Skeletal muscle tissue (tissue), 4 donors: ENCODE data around the gene FANCC. TPM values are rescaled to one million over a fixed set of nuclear protein-coding genes. Genes with fewer than 3 reads are reported as not detected.

Experiments used
- H3K27ac ChIP-seq: one replicate; pipeline ENCODE4 v1.7.0; 2013; ENCODE audit warnings: mild to moderate bottlenecking, low read depth, low read length, inconsistent platforms
- H3K27me3 ChIP-seq, 3 donors: one replicate each; pipeline ENCODE4 v1.7.0; 2013; ENCODE audit warnings: low read length in 3 of 3; ENCODE audit not compliant: control insufficient read depth in 3 of 3, insufficient read depth in 3 of 3
- H3K36me3 ChIP-seq, 3 donors: one replicate each; pipeline ENCODE4 v1.7.0; 2013; ENCODE audit warnings: low read length in 3 of 3; ENCODE audit not compliant: control insufficient read depth in 3 of 3, insufficient read depth in 3 of 3
- H3K4me1 ChIP-seq, 3 donors: one replicate each; pipeline ENCODE4 v1.7.0; 2013; ENCODE audit warnings: low read length in 3 of 3, mild to moderate bottlenecking in 3 of 3; ENCODE audit not compliant: control insufficient read depth in 3 of 3, insufficient read depth in 3 of 3
- H3K4me3 ChIP-seq, 3 donors: one replicate each; pipeline ENCODE4 v1.7.0; 2013; ENCODE audit warnings: low read length in 3 of 3
- H3K9ac ChIP-seq, 3 donors: one replicate each; pipeline ENCODE4 v1.7.0; 2013; ENCODE audit warnings: low read length in 3 of 3, mild to moderate bottlenecking in 3 of 3, moderate library complexity in 2 of 3, low read depth in 1 of 3
- H3K9me3 ChIP-seq, 3 donors: one replicate each; pipeline ENCODE4 v1.7.0; 2013; ENCODE audit warnings: low read length in 3 of 3; ENCODE audit not compliant: control insufficient read depth in 3 of 3
- total RNA-seq: library from RNA; depleted of rRNA; stranded (reverse); fragments of >200 nt; gene quantifications from one replicate; pipeline ENCODE4 v1.2.3, GENCODE V29; 2014
- donor health status: Osteomylitis.

The FANCC gene
- total RNA-seq, 1 donor from 2014 or later = 12.0 TPM

GRCh38 chr9:95249986-95250385, 67.5 kb downstream of the FANCC start:
- no peaks in the 10 kb centered on the region for H3K9me3 ChIP-seq
- no peaks in the 10 kb centered on the region for H3K4me1 ChIP-seq
- H3K27ac ChIP-seq = no peak overlapping the region
- no peak overlapping the region for H3K4me3 ChIP-seq
- H3K27me3 ChIP-seq = no peaks in the 10 kb centered on the region
- H3K9ac ChIP-seq = no peak overlapping the region
- peaks cover 0 to 7% (median 0%) of the 10 kb centered on the region in 3 donors for H3K36me3 ChIP-seq

- Histone ChIP-seq H3K9me3 (no peaks in the 10 kb centered on the region), H3K27me3 (no peaks in the 10 kb centered on the region), H3K4me3 (no peak overlapping the region), H3K36me3 (peaks cover 0 to 7% (median 0%) of the 10 kb centered on the region in 3 donors), H3K27ac (no peak overlapping the region), H3K4me1 (no peaks in the 10 kb centered on the region), H3K9ac (no peak overlapping the region)
Observed at GRCh38 chr9:95246547-95246946, 71.0 kb downstream of the FANCC start.

- H3K27ac ChIP-seq = no peak overlapping the region
- H3K9me3 ChIP-seq = no peaks in the 10 kb centered on the region
- no peaks in the 10 kb centered on the region for H3K27me3 ChIP-seq
- H3K9ac ChIP-seq = no peak overlapping the region
- peaks cover 0 to 7% (median 0%) of the 10 kb centered on the region in 3 donors for H3K36me3 ChIP-seq
- no peaks in the 10 kb centered on the region for H3K4me1 ChIP-seq
- no peak overlapping the region for H3K4me3 ChIP-seq
Observed at GRCh38 chr9:95242613-95243012, 74.9 kb downstream of the FANCC start.

- no peak overlapping the region for H3K9ac ChIP-seq
- H3K27ac ChIP-seq = no peak overlapping the region
- H3K9me3 ChIP-seq = no peaks in the 10 kb centered on the region
- no peaks in the 10 kb centered on the region for H3K4me1 ChIP-seq
- no peak overlapping the region for H3K4me3 ChIP-seq
- no peaks in the 10 kb centered on the region for H3K36me3 ChIP-seq
- H3K27me3 ChIP-seq = no peaks in the 10 kb centered on the region
Observed at GRCh38 chr9:95239071-95239470, 78.4 kb downstream of the FANCC start.

GRCh38 chr9:95237336-95237735, 80.2 kb downstream of the FANCC start:
- Histone ChIP-seq H3K27ac (no peak overlapping the region), H3K4me1 (no peaks in the 10 kb centered on the region), H3K27me3 (no peaks in the 10 kb centered on the region), H3K36me3 (no peaks in the 10 kb centered on the region), H3K9me3 (no peaks in the 10 kb centered on the region), H3K9ac (no peak overlapping the region), H3K4me3 (no peak overlapping the region)

GRCh38 chr9:95230046-95230445, 87.5 kb downstream of the FANCC start:
- Histone ChIP-seq H3K9me3 (no peaks in the 10 kb centered on the region), H3K27ac (no peak overlapping the region), H3K36me3 (no peaks in the 10 kb centered on the region), H3K27me3 (no peaks in the 10 kb centered on the region), H3K4me3 (no peak overlapping the region), H3K9ac (no peak overlapping the region), H3K4me1 (no peaks in the 10 kb centered on the region)

- no peaks in the 10 kb centered on the region for H3K36me3 ChIP-seq
- no peak overlapping the region for H3K9ac ChIP-seq
- H3K27me3 ChIP-seq = no peaks in the 10 kb centered on the region
- no peaks in the 10 kb centered on the region for H3K9me3 ChIP-seq
- no peak overlapping the region for H3K27ac ChIP-seq
- no peak overlapping the region for H3K4me3 ChIP-seq
- H3K4me1 ChIP-seq = no peaks in the 10 kb centered on the region
Observed at GRCh38 chr9:95229230-95229915, 88.1 kb downstream of the FANCC start.

- H3K4me1 ChIP-seq = no peaks in the 10 kb centered on the region
- H3K36me3 ChIP-seq = no peaks in the 10 kb centered on the region
- no peak overlapping the region for H3K9ac ChIP-seq
- no peaks in the 10 kb centered on the region for H3K9me3 ChIP-seq
- no peak overlapping the region for H3K27ac ChIP-seq
- H3K27me3 ChIP-seq = no peaks in the 10 kb centered on the region
- no peak overlapping the region for H3K4me3 ChIP-seq
Observed at GRCh38 chr9:95226921-95227320, 90.6 kb downstream of the FANCC start.

GRCh38 chr9:95225726-95226106, 91.8 kb downstream of the FANCC start:
- Histone ChIP-seq H3K4me1 (no peaks in the 10 kb centered on the region), H3K36me3 (no peaks in the 10 kb centered on the region), H3K4me3 (no peak overlapping the region), H3K9me3 (no peaks in the 10 kb centered on the region), H3K27me3 (no peaks in the 10 kb centered on the region), H3K27ac (no peak overlapping the region), H3K9ac (no peak overlapping the region)

- H3K9ac ChIP-seq = no peak overlapping the region
- no peak overlapping the region for H3K4me3 ChIP-seq
Observed at GRCh38 chr9:95225076-95225725, 92.3 kb downstream of the FANCC start.

More at GRCh38 chr9:95225076-95225725, 92.3 kb downstream of the FANCC start:
- Histone ChIP-seq H3K27me3 (no peaks in the 10 kb centered on the region), H3K27ac (no peak overlapping the region), H3K4me1 (no peaks in the 10 kb centered on the region), H3K9me3 (no peaks in the 10 kb centered on the region), H3K36me3 (no peaks in the 10 kb centered on the region)
